RWPE2 (cell line): ENCODE measurements around the gene DCBLD1.

Experiments
- ATAC-seq: fragments of 200-7000 bp; cut with Tn5 transposase; 3 replicates; pipeline ENCODE4 v1.9.1; 2021; ENCODE audit warnings: low read depth
- DNase-seq: peaks from one replicate; pipeline ENCODE4 v3.0.0-alpha.2; 2020; ENCODE audit warnings: low spot score
- H3K27ac ChIP-seq: fragments of 450-650 bp; 2 replicates; pipeline ENCODE4 v1.5.1; 2017; ENCODE audit warnings: mild to moderate bottlenecking; ENCODE audit not compliant: poor library complexity, severe bottlenecking
- H3K27me3 ChIP-seq: fragments of 250-450 bp; sonication (Bioruptor Pico); 2 replicates; pipeline ENCODE4 v1.5.1; 2021; ENCODE audit warnings: mild to moderate bottlenecking, moderate library complexity; ENCODE audit not compliant: insufficient read depth, poor library complexity, severe bottlenecking
- H3K36me3 ChIP-seq: fragments of 250-450 bp; sonication (Bioruptor Pico); 2 replicates; pipeline ENCODE4 v1.5.1; 2020; ENCODE audit warnings: low read depth, mild to moderate bottlenecking, moderate library complexity
- H3K4me1 ChIP-seq: fragments of 250-450 bp; sonication (Bioruptor Pico); 2 replicates; pipeline ENCODE4 v1.5.1; 2021; ENCODE audit warnings: mild to moderate bottlenecking, moderate library complexity; ENCODE audit not compliant: insufficient read depth, poor library complexity, severe bottlenecking
- H3K4me3 ChIP-seq: fragments of 250-450 bp; sonication (Bioruptor Pico); 2 replicates; pipeline ENCODE4 v1.5.1; 2021; ENCODE audit warnings: mild to moderate bottlenecking, moderate library complexity; ENCODE audit not compliant: severe bottlenecking
- H3K9me3 ChIP-seq: fragments of 250-450 bp; sonication (Bioruptor Pico); 2 replicates; pipeline ENCODE4 v1.5.1; 2021; ENCODE audit warnings: mild to moderate bottlenecking, moderate library complexity; ENCODE audit not compliant: severe bottlenecking
- CTCF ChIP-seq: fragments of 450-650 bp; IDR thresholded peaks from one replicate; pipeline ENCODE4 v1.5.1; 2017; ENCODE audit warnings: mild to moderate bottlenecking, moderate library complexity; ENCODE audit not compliant: poor library complexity, severe bottlenecking

DCBLD1 gene

GRCh38 chr6:117451671-117452070 lies 30.8 kb upstream of the DCBLD1 start:
- peak overlapping the region; percentile 100 for H3K27ac ChIP-seq
- H3K4me3 ChIP-seq: no peak overlapping the region
- H3K36me3 ChIP-seq: no peaks in the 10 kb centered on the region
- ATAC-seq (no peak), DNase-seq (no peak)
- H3K27me3 ChIP-seq: no peaks in the 10 kb centered on the region
- no peaks in the 10 kb centered on the region for H3K9me3 ChIP-seq
- H3K4me1 ChIP-seq: peaks cover 40% of the 10 kb centered on the region
- TF ChIP-seq CTCF: no peak

GRCh38 chr6:117456250-117456649 lies 26.2 kb upstream of the DCBLD1 start:
- no peak for TF ChIP-seq CTCF
- no peaks in the 10 kb centered on the region for H3K9me3 ChIP-seq
- DNase-seq (no peak), ATAC-seq (no peak)
- H3K27me3 ChIP-seq: no peaks in the 10 kb centered on the region
- H3K36me3 ChIP-seq: no peaks in the 10 kb centered on the region
- H3K27ac ChIP-seq: no peak overlapping the region
- peaks cover 5% of the 10 kb centered on the region for H3K4me1 ChIP-seq
- H3K4me3 ChIP-seq: no peak overlapping the region

- Histone ChIP-seq H3K9me3 (no peaks in the 10 kb centered on the region), H3K27me3 (no peaks in the 10 kb centered on the region), H3K4me1 (peaks cover 3% of the 10 kb centered on the region), H3K36me3 (no peaks in the 10 kb centered on the region), H3K4me3 (no peak overlapping the region), H3K27ac (no peak overlapping the region)
- DNase-seq (no peak), ATAC-seq (no peak)
- no peak for TF ChIP-seq CTCF
Measured at GRCh38 chr6:117456998-117457397, 25.5 kb upstream of the DCBLD1 start.

GRCh38 chr6:117459204-117459944 lies 23.1 kb upstream of the DCBLD1 start:
- no peak for ATAC-seq
- Histone ChIP-seq H3K27me3 (no peaks in the 10 kb centered on the region), H3K4me1 (peaks cover 14% of the 10 kb centered on the region), H3K4me3 (no peak overlapping the region), H3K9me3 (no peaks in the 10 kb centered on the region), H3K36me3 (no peaks in the 10 kb centered on the region), H3K27ac (no peak overlapping the region)
- no peak for TF ChIP-seq CTCF
- DNase-seq: no peak
